K562 (cell line): ENCODE results near the gene CACNA1A. TPM values are rescaled to one million over a fixed set of nuclear protein-coding genes. Genes with fewer than 3 reads are reported as not detected.

Experiments
- ATF3 ChIP-seq, 2 experiments: fragments of 450-650 bp in 1 of 2; sonication (generic) in 1 of 2; formaldehyde crosslinking in 1 of 2; IDR thresholded peaks in 1 of 2; conservative IDR thresholded peaks in 1 of 2; 2 replicates each; pipeline versions ENCODE4 v1.6.1 to v1.8.1; 2016 to 2023; ENCODE audit warnings: mild to moderate bottlenecking in 2 of 2, moderate library complexity in 2 of 2, inconsistent platforms in 1 of 2, missing genetic modification reagents in 1 of 2
- BCL6 ChIP-seq: fragments of 250-450 bp; sonication (Bioruptor Pico); IDR thresholded peaks from 2 replicates; pipeline ENCODE4 v1.4.0; 2020
- BDP1 ChIP-seq: IDR thresholded peaks from 3 replicates; pipeline ENCODE4 v1.6.1; 2011; ENCODE audit not compliant: insufficient read length, insufficient read depth
- CAMTA2 ChIP-seq: fragments of 250-450 bp; sonication (Bioruptor Pico); conservative IDR thresholded peaks from 2 replicates; pipeline ENCODE4 v1.5.1; 2022
- CBFB ChIP-seq: sonication (generic); formaldehyde crosslinking; IDR thresholded peaks from 2 replicates; pipeline ENCODE4 v1.4.0; 2020; ENCODE audit warnings: mild to moderate bottlenecking, missing genetic modification reagents
- FOXK2 ChIP-seq, 2 experiments: fragments of 450-650 bp; IDR thresholded peaks in 1 of 2; conservative IDR thresholded peaks in 1 of 2; 2 replicates each; pipeline ENCODE4 v1.6.1; 2016; ENCODE audit warnings: low read depth in 2 of 2, mild to moderate bottlenecking in 1 of 2
- NFATC3 ChIP-seq: fragments of 450-650 bp; IDR thresholded peaks from 2 replicates; pipeline ENCODE4 v1.6.1; 2017; ENCODE audit warnings: mild to moderate bottlenecking
- NR1H2 ChIP-seq: sonication (generic); formaldehyde crosslinking; IDR thresholded peaks from 2 replicates; pipeline ENCODE4 v1.4.0; 2020; ENCODE audit warnings: mild to moderate bottlenecking, missing genetic modification reagents
- OTX1 ChIP-seq: fragments of 450-650 bp; formaldehyde crosslinking; IDR thresholded peaks from 2 replicates; pipeline ENCODE4 v1.4.0; 2022; ENCODE audit warnings: mild to moderate bottlenecking
- SMC3 ChIP-seq: conservative IDR thresholded peaks from 2 replicates; pipeline ENCODE4 v1.6.1; 2011; ENCODE audit warnings: low read depth, low read length, improper control_type of control experiment; ENCODE audit not compliant: insufficient read depth
- SREBF2 ChIP-seq: sonication (generic); formaldehyde crosslinking; IDR thresholded peaks from 2 replicates; pipeline ENCODE4 v1.4.0; 2020; ENCODE audit warnings: mild to moderate bottlenecking, missing genetic modification reagents
- THRA ChIP-seq: fragments of 450-650 bp; IDR thresholded peaks from 2 replicates; pipeline ENCODE4 v1.6.1; 2017; ENCODE audit warnings: mild to moderate bottlenecking, moderate library complexity
- ZNF551 ChIP-seq: fragments of 250-450 bp; sonication (Bioruptor Pico); IDR thresholded peaks from 2 replicates; pipeline ENCODE4 v1.5.0; 2021; ENCODE audit warnings: mild to moderate bottlenecking, moderate library complexity
- polyA plus RNA-seq, 8 experiments: library from polyadenylated mRNA; depleted of rRNA in 4 of 8; stranded (reverse) in 5 of 8; unstranded in 3 of 8; fragments of >200 nt; fragmentation: Nextera tagmentation in 2 of 8; fragmentation: Illumina TruSeq in 1 of 8; extraction: Ambion mirVana in 2 of 8; extraction: Trizol in 1 of 8; gene quantifications; 2 replicates each; pipeline versions ENCODE4 v1.2.1 to v1.2.3, GENCODE V29; 2011 to 2014; ENCODE audit warnings: inconsistent platforms in 1 of 8, missing spikeins in 1 of 8
- total RNA-seq, 7 experiments: library from RNA; depleted of rRNA in 6 of 7; stranded (reverse); fragments of >200 nt in 6 of 7; fragmentation: Illumina TruSeq in 2 of 7; extraction: Trizol in 2 of 7; gene quantifications; 2 replicates each; pipeline versions ENCODE4 v1.2.1 to v1.2.3, GENCODE V29; 2011 to 2021; ENCODE audit warnings: low replicate concordance in 1 of 7

CACNA1A gene
- total and polyA plus RNA-seq, 9 of the 15 experiments (the other 6 are each of a cell fraction or from before 2014, with no cell fraction given), result 0.03 to 0.20 (median 0.09) TPM; not detected in 1

- TF ChIP-seq THRA (no peak), BCL6 (no peak), CAMTA2 (no peak), ATF3 (IDR thresholded peaks at IDR 0.05) (no peak), ATF3 (CRISPR knock-in tag; conservative IDR thresholded peaks at IDR 0.05) (no peak), NFATC3 (no peak), BDP1 (no peak), OTX1 (CRISPR knock-in tag) (no peak), SREBF2 (CRISPR knock-in tag) (no peak), SMC3 (no peak), ZNF551 (CRISPR knock-in tag) (no peak), NR1H2 (CRISPR knock-in tag) (no peak), CBFB (no peak), FOXK2 (conservative IDR thresholded peaks at IDR 0.05 in 1 of 2, IDR thresholded peaks at IDR 0.05 in 1 of 2; ENCODE audit: low read depth in 2 of 2) (no peak)
These were observed 307.6 kb downstream of the CACNA1A start (continued) for GRCh38 chr19:13198634-13199033.
